Osteocyte (in vitro differentiated cells): ENCODE data around the gene PLCB1. TPM values are rescaled to one million over a fixed set of nuclear protein-coding genes. Genes with fewer than 3 reads are reported as not detected.

Experiments
- DNase-seq: peaks from one replicate; pipeline ENCODE4 v3.0.0; 2021; ENCODE audit warnings: mixed read lengths; ENCODE audit not compliant: unreplicated experiment; ENCODE audit errors: extremely low spot score
- H3K27ac Mint-ChIP-seq: one replicate; pipeline ENCODE4 v1.8.0; 2021; ENCODE audit warnings: mild to moderate bottlenecking, mixed read lengths; ENCODE audit not compliant: unreplicated experiment
- H3K27me3 Mint-ChIP-seq: one replicate; pipeline ENCODE4 v1.8.0; 2021; ENCODE audit warnings: mixed read lengths; ENCODE audit not compliant: unreplicated experiment
- H3K36me3 Mint-ChIP-seq: one replicate; pipeline ENCODE4 v1.8.0; 2021; ENCODE audit warnings: mixed read lengths; ENCODE audit not compliant: unreplicated experiment
- H3K4me1 Mint-ChIP-seq: one replicate; pipeline ENCODE4 v1.8.0; 2021; ENCODE audit warnings: mixed read lengths; ENCODE audit not compliant: unreplicated experiment
- H3K4me3 Mint-ChIP-seq: one replicate; pipeline ENCODE4 v1.8.0; 2021; ENCODE audit warnings: mild to moderate bottlenecking, moderate library complexity, mixed read lengths; ENCODE audit not compliant: unreplicated experiment
- H3K9me3 Mint-ChIP-seq: one replicate; pipeline ENCODE4 v1.8.0; 2021; ENCODE audit warnings: mixed read lengths; ENCODE audit not compliant: unreplicated experiment
- total RNA-seq: library from RNA; stranded (reverse); gene quantifications from 2 replicates; pipeline ENCODE4 v1.2.1, GENCODE V29; 2021
- TF ChIP-seq, protein P1 (sequence below): fragments of 200-600 bp; sonication (generic); IDR thresholded peaks from 2 replicates; pipeline ENCODE4 v1.5.0; 2021; ENCODE audit warnings: antibody characterized with exemption, mild to moderate bottlenecking, moderate library complexity

PLCB1 gene
- total RNA-seq, 1 donor from 2014 or later = 33.3 TPM

DNA sequence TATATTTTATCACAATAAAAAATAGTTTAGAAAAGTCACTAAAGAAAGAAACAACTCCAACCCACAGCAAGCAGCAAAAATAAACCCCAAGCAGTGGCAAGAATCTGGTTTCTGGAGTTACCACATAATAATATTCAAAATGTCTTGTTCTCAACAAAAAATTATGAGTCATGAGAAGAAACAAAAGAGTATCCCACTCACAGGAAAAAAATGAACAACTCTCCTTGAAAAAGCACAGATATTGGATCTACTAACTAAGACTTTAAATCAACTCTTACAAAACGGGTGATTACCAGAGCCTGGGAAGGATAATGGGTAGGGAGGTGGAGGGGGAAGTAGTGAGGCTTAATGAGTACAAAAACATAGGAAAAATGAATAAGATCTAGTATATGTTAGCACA is 425.6 kb downstream of the PLCB1 start:
- peaks cover 23% of the 10 kb centered on the region for H3K9me3 Mint-ChIP-seq
- no peak overlapping the region for H3K4me3 Mint-ChIP-seq

DNA sequence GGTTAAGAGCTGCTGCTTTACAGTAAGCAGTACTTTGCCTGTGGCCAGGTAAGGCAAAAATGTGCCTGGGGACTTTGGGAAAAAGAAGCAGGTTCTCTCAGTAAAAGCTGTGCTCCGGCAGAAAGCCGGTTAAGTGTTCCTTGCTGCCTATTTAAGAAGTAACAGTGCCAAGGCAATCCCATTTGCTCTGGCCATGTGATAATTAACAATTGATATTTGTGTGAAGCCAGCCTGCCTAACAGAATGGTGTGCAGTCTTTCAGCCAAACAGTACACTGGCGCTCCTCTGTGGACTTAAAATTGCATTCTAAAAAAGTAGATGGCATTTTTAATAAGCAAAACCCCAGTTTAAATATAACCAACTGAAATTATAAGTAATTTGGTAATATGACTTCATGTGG is 430.3 kb downstream of the PLCB1 start:
- no peaks in the 10 kb centered on the region for H3K27me3 Mint-ChIP-seq
- peaks cover 9% of the 10 kb centered on the region for H3K36me3 Mint-ChIP-seq
- H3K4me3 Mint-ChIP-seq = no peak overlapping the region
- peaks cover 24% of the 10 kb centered on the region for H3K4me1 Mint-ChIP-seq
- H3K9me3 Mint-ChIP-seq = peaks cover 17% of the 10 kb centered on the region
- TF ChIP-seq, protein P1, sequence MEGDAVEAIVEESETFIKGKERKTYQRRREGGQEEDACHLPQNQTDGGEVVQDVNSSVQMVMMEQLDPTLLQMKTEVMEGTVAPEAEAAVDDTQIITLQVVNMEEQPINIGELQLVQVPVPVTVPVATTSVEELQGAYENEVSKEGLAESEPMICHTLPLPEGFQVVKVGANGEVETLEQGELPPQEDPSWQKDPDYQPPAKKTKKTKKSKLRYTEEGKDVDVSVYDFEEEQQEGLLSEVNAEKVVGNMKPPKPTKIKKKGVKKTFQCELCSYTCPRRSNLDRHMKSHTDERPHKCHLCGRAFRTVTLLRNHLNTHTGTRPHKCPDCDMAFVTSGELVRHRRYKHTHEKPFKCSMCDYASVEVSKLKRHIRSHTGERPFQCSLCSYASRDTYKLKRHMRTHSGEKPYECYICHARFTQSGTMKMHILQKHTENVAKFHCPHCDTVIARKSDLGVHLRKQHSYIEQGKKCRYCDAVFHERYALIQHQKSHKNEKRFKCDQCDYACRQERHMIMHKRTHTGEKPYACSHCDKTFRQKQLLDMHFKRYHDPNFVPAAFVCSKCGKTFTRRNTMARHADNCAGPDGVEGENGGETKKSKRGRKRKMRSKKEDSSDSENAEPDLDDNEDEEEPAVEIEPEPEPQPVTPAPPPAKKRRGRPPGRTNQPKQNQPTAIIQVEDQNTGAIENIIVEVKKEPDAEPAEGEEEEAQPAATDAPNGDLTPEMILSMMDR = no peak
- DNase-seq = no peak
- H3K27ac Mint-ChIP-seq = no peak overlapping the region

More for the DNA sequence above, 425.6 kb downstream of the PLCB1 start:
- Mint-ChIP-seq H3K27ac (peak overlapping the region; percentile 27), H3K4me1 (peaks cover 13% of the 10 kb centered on the region), H3K36me3 (peaks cover 17% of the 10 kb centered on the region), H3K27me3 (no peaks in the 10 kb centered on the region)
- TF ChIP-seq, protein P1 = no peak
- no peak for DNase-seq

DNA sequence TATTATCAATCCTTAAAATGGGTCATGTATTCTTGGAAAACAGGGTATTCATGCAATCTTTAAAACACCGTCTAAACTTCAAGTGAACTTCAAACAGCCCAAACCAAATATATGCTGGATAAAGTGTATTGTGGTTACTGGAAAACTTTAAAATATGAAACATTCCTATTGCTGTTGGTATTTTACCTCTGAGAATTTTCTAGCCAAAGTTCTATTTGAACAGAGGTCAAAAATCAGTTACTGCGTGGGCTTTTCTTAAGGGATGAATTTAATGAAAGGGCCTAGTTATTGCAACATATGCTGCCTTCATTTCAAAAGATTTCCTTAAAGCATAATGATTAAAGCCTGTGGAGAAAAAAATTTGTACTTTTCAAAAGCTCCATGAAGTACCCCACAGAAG is 436.0 kb downstream of the PLCB1 start:
- peak overlapping the region; percentile 15 for H3K27ac Mint-ChIP-seq
- H3K4me1 Mint-ChIP-seq = peaks cover 24% of the 10 kb centered on the region
- H3K4me3 Mint-ChIP-seq = no peak overlapping the region
- DNase-seq = no peak
- H3K27me3 Mint-ChIP-seq = no peaks in the 10 kb centered on the region
- H3K36me3 Mint-ChIP-seq = no peaks in the 10 kb centered on the region
- TF ChIP-seq, protein P1 = no peak
- H3K9me3 Mint-ChIP-seq = peaks cover 4% of the 10 kb centered on the region

DNA sequence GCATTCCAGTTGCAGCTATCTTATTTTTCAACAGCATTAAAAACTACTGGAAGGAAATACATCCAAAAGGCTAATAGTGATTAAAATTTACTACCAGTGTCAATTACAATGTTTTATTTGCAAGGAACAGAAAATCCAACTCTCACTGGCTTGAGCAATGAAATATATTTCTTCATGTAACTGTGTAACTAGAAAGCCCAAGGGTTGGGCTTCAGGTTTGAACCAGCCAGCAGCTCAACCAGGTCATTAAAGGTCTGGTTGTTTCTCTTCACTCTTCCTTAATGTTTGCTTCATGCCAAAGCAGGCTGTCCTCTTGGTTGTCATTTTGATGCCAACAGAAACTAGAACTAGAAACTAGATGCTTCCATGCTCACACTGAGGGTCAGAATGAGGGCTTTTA is 437.7 kb downstream of the PLCB1 start:
- no peak overlapping the region for H3K27ac Mint-ChIP-seq
- H3K27me3 Mint-ChIP-seq = no peaks in the 10 kb centered on the region
- no peaks in the 10 kb centered on the region for H3K36me3 Mint-ChIP-seq
- no peak for DNase-seq
- TF ChIP-seq, protein P1 = no peak
- H3K9me3 Mint-ChIP-seq = no peaks in the 10 kb centered on the region
- no peak overlapping the region for H3K4me3 Mint-ChIP-seq
- peaks cover 35% of the 10 kb centered on the region for H3K4me1 Mint-ChIP-seq

DNA sequence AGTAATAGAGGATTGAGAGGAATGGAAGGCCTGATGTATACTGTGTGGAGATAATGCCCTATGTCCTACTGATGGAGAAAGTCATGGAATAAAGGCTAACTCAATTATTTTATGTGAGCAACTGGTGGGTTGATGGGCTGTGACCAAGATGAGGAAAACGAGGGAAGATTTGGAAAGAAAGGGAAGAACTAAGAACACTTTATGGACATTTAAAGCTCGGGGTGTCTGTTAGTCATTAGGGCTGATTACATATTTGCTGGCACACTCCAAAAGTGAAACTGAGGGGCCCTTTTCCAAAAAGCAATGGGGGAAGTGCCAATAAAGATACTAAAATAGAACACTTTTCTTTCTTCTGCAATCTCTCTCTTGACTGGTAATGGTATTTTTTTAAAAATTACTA is 439.5 kb downstream of the PLCB1 start:
- peaks cover 30% of the 10 kb centered on the region for H3K4me1 Mint-ChIP-seq
- H3K36me3 Mint-ChIP-seq = no peaks in the 10 kb centered on the region
- DNase-seq = no peak
- TF ChIP-seq, protein P1 = no peak
- no peak overlapping the region for H3K27ac Mint-ChIP-seq
- H3K4me3 Mint-ChIP-seq = no peak overlapping the region
- H3K9me3 Mint-ChIP-seq = no peaks in the 10 kb centered on the region
- no peaks in the 10 kb centered on the region for H3K27me3 Mint-ChIP-seq
